ENCODE measurements around the gene RACK1. TPM values are rescaled to one million over a fixed set of nuclear protein-coding genes. Genes with fewer than 3 reads are reported as not detected.

RACK1 gene
- total and polyA plus RNA-seq, 2 of the 8 experiments (the other 6 are each of a cell fraction or from before 2014, with no cell fraction given), result 2,589 to 7,971 TPM

- Histone ChIP-seq H2BK12ac (ENCODE audit: low read depth, low read length) (0 out of 2 replicates have a peak overlapping the region, but pooled peaks have one; percentile 63), H3K27me3 (replicated peaks in 1 of 4; ENCODE audit: control insufficient read depth in 3 of 4, extremely low read depth in 1 of 4, insufficient read depth in 3 of 4, low read length in 3 of 4) (no peaks in the 10 kb centered on the region), H3K56ac (replicated peaks; ENCODE audit: insufficient read length, low read depth, low read length) (no peak overlapping the region), H3K4me1 (replicated peaks in 1 of 4; ENCODE audit: control insufficient read depth in 3 of 4, insufficient read depth in 4 of 4, low read length in 3 of 4) (peaks cover 0 to 8% (median 4%) of the 10 kb centered on the region in 4 experiments; a peak in 4 of 7 replicates), H3K23ac (ENCODE audit: insufficient read length) (no peak overlapping the region), H3K23me2 (ENCODE audit: low read depth, low read length) (peaks cover 16% of the 10 kb centered on the region), H2AFZ (ENCODE audit: low read length) (no peak overlapping the region), H3K36me3 (ENCODE audit: control insufficient read depth in 2 of 4, insufficient read depth in 4 of 4, low read length in 3 of 4) (peaks cover 0 to 16% (median 0%) of the 10 kb centered on the region in 4 experiments; a peak in 3 of 8 replicates), H4K5ac (ENCODE audit: insufficient read length, low read depth, low read length) (peak overlapping the region; percentile 57), H2BK20ac (ENCODE audit: low read length) (no peak overlapping the region), H4K8ac (ENCODE audit: extremely low read depth, insufficient read depth, low read length) (no peak overlapping the region; the same call in 1 of the 2 replicates), H2BK15ac (ENCODE audit: low read length) (no peak overlapping the region), H3K4me3 (ENCODE audit: extremely low read depth in 1 of 4, insufficient read depth in 2 of 4, low read depth in 3 of 4, low read length in 4 of 4) (peak overlapping the region; percentile 83 to 98 (median 95)), H4K20me1 (replicated peaks in 1 of 2; ENCODE audit: control insufficient read depth in 1 of 2, insufficient read depth in 2 of 2, low read length in 2 of 2) (peaks cover 0 to 2% of the 10 kb centered on the region in 2 experiments), H3K79me2 (ENCODE audit: control insufficient read depth in 1 of 2, insufficient read depth in 2 of 2, low read length in 2 of 2) (peaks cover 0 to 20% of the 10 kb centered on the region in 2 experiments; a peak in 2 of 4 replicates), H3K9me3 (ENCODE audit: insufficient read depth in 2 of 2, low read depth in 1 of 2, low read length in 1 of 2) (no peaks in the 10 kb centered on the region), H3K4me2 (ENCODE audit: insufficient read depth in 1 of 2, low read depth in 2 of 2, low read length in 2 of 2) (peak overlapping the region; percentile 86 to 96), H2BK120ac (replicated peaks; ENCODE audit: low read depth, low read length) (no peak overlapping the region), H3K79me1 (ENCODE audit: low read depth, low read length) (peaks cover 7% of the 10 kb centered on the region; the same call in 1 of the 2 replicates), H3K27ac (ENCODE audit: low read depth, low read length) (peak overlapping the region; percentile 46; the same call in 1 of the 2 replicates), H2AK5ac (ENCODE audit: low read depth, low read length) (peak overlapping the region; percentile 70; the same call in 1 of the 2 replicates), H3K4ac (replicated peaks; ENCODE audit: insufficient read length, low read depth, low read length) (no peak overlapping the region), H3K18ac (ENCODE audit: extremely low read depth, low read length) (peak overlapping the region; percentile 88; the same call in 1 of the 2 replicates), H3K14ac (ENCODE audit: insufficient read length) (no peak overlapping the region), H3K9ac (replicated peaks in 1 of 4; ENCODE audit: extremely low read depth in 1 of 4, low read depth in 3 of 4, low read length in 3 of 4) (peak overlapping the region in 2 of 4 experiments; percentile 59 to 84; a peak in 3 of 7 replicates), H2BK5ac (ENCODE audit: low read depth, low read length) (peak overlapping the region; percentile 97; the same call in 1 of the 2 replicates), H4K91ac (replicated peaks; ENCODE audit: insufficient read length, low read length) (peak overlapping the region; percentile 88)
- WGBS, 2 experiments (ENCODE audit: extremely low coverage in 1 of 2, insufficient coverage in 1 of 2, insufficient read length in 1 of 2, insufficient replicate concordance in 2 of 2, low coverage in 1 of 2, low lambda C conversion rate in 2 of 2, missing lambda C conversion rate in 1 of 2), result 84% methylated on average over 22 of the region's 22 CpGs; no CpG with 5 or more reads in 1 of the 2 experiments
- no peak for DNase-seq (ENCODE audit: low read depth in 1 of 2, low spot score in 2 of 2)
- no peak for FAIRE-seq
- POLR2A ChIA-PET (ENCODE audit: partially characterized antibody), result interaction anchor here (1.5 to 32.8 kb wide), 5 partner anchors 25 to 56 kb away, joined by 4 to 1334 read pairs (median 7); partner anchors contain the start of genes RACK1 and TRIM52
- CTCF ChIA-PET (ENCODE audit: partially characterized antibody), result interaction anchor here (1.0 kb wide), 1 partner anchor 35 kb away, joined by 3 read pairs; no protein-coding TSS in a partner anchor
- TF ChIP-seq SP2 (IDR thresholded peaks at IDR 0.05; ENCODE audit: low read length) (no peak), MAFK (IDR thresholded peaks at IDR 0.05; ENCODE audit: low read depth, low read length) (no peak), POLR2A (IDR thresholded peaks at IDR 0.05; ENCODE audit: control extremely low read depth in 1 of 2, low read depth in 2 of 2, low read length in 2 of 2) (no peak), SRF (IDR thresholded peaks at IDR 0.05; ENCODE audit: low read depth, low read length) (no peak), NRF1 (IDR thresholded peaks at IDR 0.05; ENCODE audit: low read depth, low read length) (no peak), POU5F1 (IDR thresholded peaks at IDR 0.05; ENCODE audit: low read depth, low read length) (no peak), EGR1 (IDR thresholded peaks at IDR 0.05; ENCODE audit: borderline replicate concordance, low read depth, low read length) (no peak)
- TF ChIP-seq, protein P1, sequence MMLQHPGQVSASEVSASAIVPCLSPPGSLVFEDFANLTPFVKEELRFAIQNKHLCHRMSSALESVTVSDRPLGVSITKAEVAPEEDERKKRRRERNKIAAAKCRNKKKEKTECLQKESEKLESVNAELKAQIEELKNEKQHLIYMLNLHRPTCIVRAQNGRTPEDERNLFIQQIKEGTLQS (IDR thresholded peaks at IDR 0.05; ENCODE audit: insufficient read depth, low read depth, low read length), result no peak
These were observed 19.1 kb downstream of the RACK1 start for GRCh38 chr5:181224390-181225229.
